ENCODE data around the gene PRR22. TPM values are rescaled to one million over a fixed set of nuclear protein-coding genes. Genes with fewer than 3 reads are reported as not detected.

The PRR22 gene
- total and polyA plus RNA-seq, 7 experiments from 2014 or later = 0.20 to 8.6 (median 6.1) TPM; not detected in 1

GRCh38 chr19:5824751-5825150, 40.2 kb upstream of the PRR22 start:
- Histone ChIP-seq H3K4me3 (ENCODE audit: low read length) (no peak overlapping the region), H3K9me3 (ENCODE audit: control insufficient read depth in 2 of 3, low read length in 3 of 3) (no peaks in the 10 kb centered on the region), H3K4me1 (ENCODE audit: control insufficient read depth in 2 of 2, insufficient read depth in 2 of 2, low read length in 2 of 2) (peaks cover 10 to 17% of the 10 kb centered on the region in 2 donors), H3K27me3 (ENCODE audit: control insufficient read depth in 2 of 2, insufficient read depth in 2 of 2, low read length in 2 of 2) (no peaks in the 10 kb centered on the region), H3K36me3 (ENCODE audit: control insufficient read depth in 2 of 3, insufficient read depth in 3 of 3, low read length in 3 of 3) (no peaks in the 10 kb centered on the region), H3K27ac (ENCODE audit: low read depth, low read length) (no peak overlapping the region)
- peaks cover 0 to 2% (median 0%) of the 10 kb centered on the region in 11 donors for H3K9me3 Mint-ChIP-seq
- ATAC-seq = no peak
- H3K36me3 Mint-ChIP-seq = no peaks in the 10 kb centered on the region
- no peak for DNase-seq
- ChIA-PET CTCF (no interaction called here), POLR2A (no interaction called here)
- intact Hi-C loops (cut with micrococcal nuclease) = loop anchor here in 1 of 2 donors (5.0 kb wide), 1 partner anchor 538 kb away; the partner anchor contains the start of gene CLPP
- H3K27me3 Mint-ChIP-seq = peaks cover 0 to 4% (median 0%) of the 10 kb centered on the region in 5 donors
- peak overlapping the region in 1 of 10 donors; percentile 12 for H3K4me3 Mint-ChIP-seq
- H3K27ac Mint-ChIP-seq = peak overlapping the region in 1 of 9 donors; percentile 14
- H3K4me1 Mint-ChIP-seq = peaks cover 5 to 19% (median 10%) of the 10 kb centered on the region in 7 donors

GRCh38 chr19:5823579-5824281, 39.2 kb upstream of the PRR22 start:
- no peak overlapping the region for H3K27ac Mint-ChIP-seq
- no peak for ATAC-seq
- H3K27me3 Mint-ChIP-seq = peaks cover 0 to 4% (median 0%) of the 10 kb centered on the region in 5 donors
- no peak overlapping the region for H3K27ac ChIP-seq (ENCODE audit: low read depth, low read length)
- peak overlapping the region in 1 of 10 donors; percentile 58 for H3K4me3 Mint-ChIP-seq
- H3K4me3 ChIP-seq (ENCODE audit: low read length) = no peak overlapping the region
- DNase-seq = no peak
- H3K36me3 ChIP-seq (ENCODE audit: control insufficient read depth in 2 of 3, insufficient read depth in 3 of 3, low read length in 3 of 3) = no peaks in the 10 kb centered on the region
- intact Hi-C loops (cut with micrococcal nuclease) = no loop called here
- peaks cover 5 to 11% of the 10 kb centered on the region in 2 donors for H3K4me1 ChIP-seq (ENCODE audit: control insufficient read depth in 2 of 2, insufficient read depth in 2 of 2, low read length in 2 of 2)
- CTCF ChIA-PET = no interaction called here
- POLR2A ChIA-PET = interaction anchor here (0.6 to 0.7 kb wide), 2 partner anchors 19 to 776 kb away, joined by 3 to 6 read pairs; no protein-coding TSS in a partner anchor
- H3K4me1 Mint-ChIP-seq = peaks cover 5 to 18% (median 10%) of the 10 kb centered on the region in 7 donors
- H3K27me3 ChIP-seq (ENCODE audit: control insufficient read depth in 2 of 2, insufficient read depth in 2 of 2, low read length in 2 of 2) = no peaks in the 10 kb centered on the region
- no peaks in the 10 kb centered on the region for H3K9me3 ChIP-seq (ENCODE audit: control insufficient read depth in 2 of 3, low read length in 3 of 3)
- no peaks in the 10 kb centered on the region for H3K36me3 Mint-ChIP-seq
- H3K9me3 Mint-ChIP-seq = peaks cover 0 to 2% (median 0%) of the 10 kb centered on the region in 11 donors

GRCh38 chr19:5822181-5822844, 37.8 kb upstream of the PRR22 start:
- Mint-ChIP-seq H3K4me3 (no peak overlapping the region), H3K27ac (no peak overlapping the region), H3K36me3 (no peaks in the 10 kb centered on the region), H3K4me1 (peaks cover 5 to 10% (median 7%) of the 10 kb centered on the region in 7 donors), H3K27me3 (peaks cover 0 to 5% (median 0%) of the 10 kb centered on the region in 5 donors), H3K9me3 (peaks cover 0 to 2% (median 0%) of the 10 kb centered on the region in 11 donors)
- ChIA-PET POLR2A (no interaction called here), CTCF (no interaction called here)
- no peaks in the 10 kb centered on the region for H3K9me3 ChIP-seq (ENCODE audit: control insufficient read depth in 2 of 3, low read length in 3 of 3)
- ATAC-seq (no peak), DNase-seq (no peak)
- peaks cover 0 to 9% of the 10 kb centered on the region in 2 donors for H3K4me1 ChIP-seq (ENCODE audit: control insufficient read depth in 2 of 2, insufficient read depth in 2 of 2, low read length in 2 of 2)
- intact Hi-C loops (cut with micrococcal nuclease) = no loop called here
- no peak overlapping the region for H3K27ac ChIP-seq (ENCODE audit: low read depth, low read length)
- no peaks in the 10 kb centered on the region for H3K36me3 ChIP-seq (ENCODE audit: control insufficient read depth in 2 of 3, insufficient read depth in 3 of 3, low read length in 3 of 3)
- H3K4me3 ChIP-seq (ENCODE audit: low read length) = no peak overlapping the region
- H3K27me3 ChIP-seq (ENCODE audit: control insufficient read depth in 2 of 2, insufficient read depth in 2 of 2, low read length in 2 of 2) = no peaks in the 10 kb centered on the region

GRCh38 chr19:5821521-5822180, 37.1 kb upstream of the PRR22 start:
- H3K27me3 Mint-ChIP-seq = peaks cover 0 to 6% (median 0%) of the 10 kb centered on the region in 5 donors
- intact Hi-C loops (cut with micrococcal nuclease) = no loop called here
- no peaks in the 10 kb centered on the region for H3K36me3 Mint-ChIP-seq
- no peak overlapping the region for H3K27ac ChIP-seq (ENCODE audit: low read depth, low read length)
- peaks cover 0 to 5% (median under 1%) of the 10 kb centered on the region in 7 donors for H3K4me1 Mint-ChIP-seq
- H3K27ac Mint-ChIP-seq = no peak overlapping the region
- peaks cover 0 to 2% (median 0%) of the 10 kb centered on the region in 11 donors for H3K9me3 Mint-ChIP-seq
- H3K4me3 Mint-ChIP-seq = no peak overlapping the region
- H3K9me3 ChIP-seq (ENCODE audit: control insufficient read depth in 2 of 3, low read length in 3 of 3) = no peaks in the 10 kb centered on the region
- no peak for DNase-seq
- H3K4me3 ChIP-seq (ENCODE audit: low read length) = no peak overlapping the region
- no peak for ATAC-seq
- ChIA-PET CTCF (interaction anchor here (0.6 kb wide), 1 partner anchor 24 kb away, joined by 3 read pairs; no protein-coding TSS in a partner anchor), POLR2A (no interaction called here)
- no peaks in the 10 kb centered on the region for H3K36me3 ChIP-seq (ENCODE audit: control insufficient read depth in 2 of 3, insufficient read depth in 3 of 3, low read length in 3 of 3)
- H3K4me1 ChIP-seq (ENCODE audit: control insufficient read depth in 2 of 2, insufficient read depth in 2 of 2, low read length in 2 of 2) = peaks cover 0 to 2% of the 10 kb centered on the region in 2 donors
- H3K27me3 ChIP-seq (ENCODE audit: control insufficient read depth in 2 of 2, insufficient read depth in 2 of 2, low read length in 2 of 2) = no peaks in the 10 kb centered on the region

DNA sequence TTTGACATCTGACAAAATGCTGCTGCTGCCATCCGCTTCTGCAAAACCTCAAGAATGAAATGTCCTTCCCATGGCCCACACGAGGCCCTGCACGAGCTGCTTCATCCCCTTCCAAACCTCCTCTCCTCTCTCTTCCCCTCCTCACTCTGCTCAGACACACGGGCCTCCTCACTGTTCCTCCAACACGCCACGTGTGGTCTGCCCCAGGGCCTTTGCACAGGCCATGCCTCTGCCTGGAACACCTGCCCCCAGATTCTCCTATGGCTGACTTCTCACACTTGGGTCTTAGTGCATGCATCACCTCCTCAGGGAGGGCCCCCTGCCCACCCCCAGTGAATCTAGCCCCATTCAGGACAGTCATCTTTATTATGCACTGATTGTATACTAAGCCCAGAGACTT, 36.2 kb upstream of the PRR22 start:
- Histone ChIP-seq H3K9me3 (ENCODE audit: control insufficient read depth in 2 of 3, low read length in 3 of 3) (no peaks in the 10 kb centered on the region), H3K27me3 (ENCODE audit: control insufficient read depth in 2 of 2, insufficient read depth in 2 of 2, low read length in 2 of 2) (no peaks in the 10 kb centered on the region), H3K4me1 (ENCODE audit: control insufficient read depth in 2 of 2, insufficient read depth in 2 of 2, low read length in 2 of 2) (no peaks in the 10 kb centered on the region), H3K4me3 (ENCODE audit: low read length) (no peak overlapping the region), H3K27ac (ENCODE audit: low read depth, low read length) (no peak overlapping the region), H3K36me3 (ENCODE audit: control insufficient read depth in 2 of 3, insufficient read depth in 3 of 3, low read length in 3 of 3) (no peaks in the 10 kb centered on the region)
- Mint-ChIP-seq H3K9me3 (peaks cover 0 to 2% (median 0%) of the 10 kb centered on the region in 11 donors), H3K27me3 (peaks cover 0 to 11% (median 3%) of the 10 kb centered on the region in 5 donors), H3K27ac (no peak overlapping the region), H3K4me3 (no peak overlapping the region), H3K4me1 (peaks cover 0 to 5% (median 0%) of the 10 kb centered on the region in 7 donors), H3K36me3 (no peaks in the 10 kb centered on the region)
- intact Hi-C loops (cut with micrococcal nuclease) = no loop called here
- DNase-seq (no peak), ATAC-seq (no peak)
- CTCF ChIA-PET = interaction anchor here (0.6 kb wide), 1 partner anchor 25 kb away, joined by 3 read pairs; no protein-coding TSS in a partner anchor
- POLR2A ChIA-PET = interaction anchor here (0.6 kb wide), 1 partner anchor 17 kb away, joined by 3 read pairs; no protein-coding TSS in a partner anchor

DNA sequence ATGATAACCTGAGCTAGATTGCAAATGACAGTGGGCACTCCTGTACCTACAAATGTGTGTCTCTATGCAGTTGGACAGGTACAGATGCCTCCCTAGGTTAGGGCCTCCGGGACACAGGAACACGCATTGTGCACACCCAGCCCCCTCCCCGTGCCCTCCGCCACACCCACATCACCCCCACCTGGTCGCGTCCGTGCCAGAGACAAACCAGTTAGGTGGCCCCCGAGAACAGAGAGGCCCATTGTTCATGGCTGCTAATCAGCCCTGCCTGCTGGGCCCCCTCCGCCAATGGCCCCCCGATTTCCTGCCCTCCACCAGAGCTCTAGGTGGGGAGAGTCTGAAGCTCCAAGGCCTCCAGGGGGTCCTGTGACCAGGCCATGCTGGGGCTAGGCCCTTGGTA, 34.0 kb upstream of the PRR22 start:
- Histone ChIP-seq H3K27ac (ENCODE audit: low read depth, low read length) (no peak overlapping the region), H3K27me3 (ENCODE audit: control insufficient read depth in 2 of 2, insufficient read depth in 2 of 2, low read length in 2 of 2) (no peaks in the 10 kb centered on the region), H3K36me3 (ENCODE audit: control insufficient read depth in 2 of 3, insufficient read depth in 3 of 3, low read length in 3 of 3) (no peaks in the 10 kb centered on the region), H3K4me3 (ENCODE audit: low read length) (no peak overlapping the region), H3K9me3 (ENCODE audit: control insufficient read depth in 2 of 3, low read length in 3 of 3) (no peaks in the 10 kb centered on the region), H3K4me1 (ENCODE audit: control insufficient read depth in 2 of 2, insufficient read depth in 2 of 2, low read length in 2 of 2) (no peaks in the 10 kb centered on the region)
- no peak overlapping the region for H3K4me3 Mint-ChIP-seq
- no peak overlapping the region for H3K27ac Mint-ChIP-seq
- H3K9me3 Mint-ChIP-seq = peaks cover 0 to 2% (median 0%) of the 10 kb centered on the region in 11 donors
- intact Hi-C loops (cut with micrococcal nuclease) = no loop called here
- H3K4me1 Mint-ChIP-seq = peaks cover 0 to 5% (median 0%) of the 10 kb centered on the region in 7 donors
- ATAC-seq = no peak
- POLR2A ChIA-PET = no interaction called here
- H3K36me3 Mint-ChIP-seq = no peaks in the 10 kb centered on the region
- H3K27me3 Mint-ChIP-seq = peaks cover 0 to 11% (median 3%) of the 10 kb centered on the region in 5 donors
- no peak for DNase-seq
- CTCF ChIA-PET = no interaction called here
